NCI-H2171 (cell line): ENCODE data around the gene FSD1L.

ENCODE experiments used
- DNase-seq: peaks from one replicate; lab custom pipeline; 2025; lab: John Stamatoyannopoulos, UW

Gene FSD1L

GRCh38 chr9:105447814-105448812, at the start of gene FSD1L:
Gene FSD1L (plus strand): TSS chr9:105448034. CDS start chr9:105448221, 187 bp downstream.
- peak; percentile 89 for DNase-seq

DNA sequence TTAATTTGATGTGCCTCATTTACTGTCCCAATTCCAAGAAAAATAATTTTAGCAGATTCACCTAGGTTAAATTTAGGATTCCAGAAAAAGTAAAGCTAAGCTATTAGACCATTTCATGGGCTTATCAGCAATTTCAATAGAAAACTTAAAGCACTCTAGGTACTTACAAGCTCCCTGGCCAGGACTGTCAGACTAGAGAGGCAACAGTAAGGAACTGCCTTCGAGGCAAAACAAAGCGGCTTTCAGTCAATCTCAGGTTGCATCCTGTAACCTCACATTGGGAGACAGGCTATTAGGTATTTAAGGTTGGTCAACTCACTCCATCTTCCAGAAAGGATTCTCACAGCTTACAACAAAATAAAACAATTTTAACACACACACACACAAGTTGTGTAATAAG, 48.7 kb upstream of the FSD1L start:
- DNase-seq = no peak

DNA sequence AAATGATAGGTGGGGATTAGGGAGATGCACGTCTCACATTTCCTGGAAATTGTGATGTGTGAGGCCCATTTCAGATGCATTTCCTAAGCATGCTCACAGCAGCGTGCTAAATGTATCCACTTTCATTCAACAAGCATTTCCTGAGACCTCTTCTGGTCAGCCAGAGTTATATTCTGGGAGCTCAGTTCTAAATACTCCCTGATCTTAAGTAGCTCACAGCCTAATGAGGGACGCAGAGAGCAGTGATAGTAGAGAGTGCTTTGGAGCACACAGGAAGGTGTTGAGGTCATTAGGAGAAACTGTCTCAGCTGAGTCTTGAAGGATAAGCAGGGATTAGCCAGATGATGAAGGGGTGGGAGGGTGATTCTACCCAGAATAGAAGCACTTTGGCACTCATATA, 46.2 kb upstream of the FSD1L start:
- DNase-seq = no peak

DNA sequence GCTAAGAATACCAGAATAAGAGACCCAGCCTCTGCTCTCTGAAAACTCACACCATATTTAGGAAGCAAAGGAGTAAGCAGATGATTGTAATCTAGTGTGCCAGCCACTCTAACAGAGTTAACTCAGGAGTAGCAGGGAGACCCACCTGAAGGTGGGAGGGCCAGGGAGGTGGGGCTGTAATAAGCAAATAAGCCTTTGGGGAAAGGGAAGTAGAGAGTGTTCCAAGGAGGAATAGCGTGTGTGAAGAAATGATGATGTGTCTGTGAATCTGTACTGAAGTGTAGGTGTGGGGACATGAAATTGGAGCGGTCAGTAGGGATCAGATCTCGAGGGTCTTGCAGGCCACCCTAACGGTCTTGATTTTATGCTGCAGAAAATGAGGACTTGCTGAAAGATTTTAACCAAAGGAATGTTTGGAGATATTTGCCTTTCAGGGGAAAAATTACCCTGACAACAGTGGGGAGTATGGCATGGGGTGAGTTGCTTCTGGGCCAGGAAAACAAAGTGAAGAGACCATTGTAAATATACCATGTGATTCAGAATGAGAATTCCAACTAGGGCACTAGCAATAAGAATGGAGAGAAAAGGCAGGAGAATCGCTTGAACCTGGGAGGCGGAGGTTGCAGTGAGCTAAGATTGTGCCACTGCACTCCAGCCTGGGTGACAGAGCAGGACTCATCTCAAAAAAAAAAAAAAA, 44.1 kb upstream of the FSD1L start:
- DNase-seq = no peak

DNA sequence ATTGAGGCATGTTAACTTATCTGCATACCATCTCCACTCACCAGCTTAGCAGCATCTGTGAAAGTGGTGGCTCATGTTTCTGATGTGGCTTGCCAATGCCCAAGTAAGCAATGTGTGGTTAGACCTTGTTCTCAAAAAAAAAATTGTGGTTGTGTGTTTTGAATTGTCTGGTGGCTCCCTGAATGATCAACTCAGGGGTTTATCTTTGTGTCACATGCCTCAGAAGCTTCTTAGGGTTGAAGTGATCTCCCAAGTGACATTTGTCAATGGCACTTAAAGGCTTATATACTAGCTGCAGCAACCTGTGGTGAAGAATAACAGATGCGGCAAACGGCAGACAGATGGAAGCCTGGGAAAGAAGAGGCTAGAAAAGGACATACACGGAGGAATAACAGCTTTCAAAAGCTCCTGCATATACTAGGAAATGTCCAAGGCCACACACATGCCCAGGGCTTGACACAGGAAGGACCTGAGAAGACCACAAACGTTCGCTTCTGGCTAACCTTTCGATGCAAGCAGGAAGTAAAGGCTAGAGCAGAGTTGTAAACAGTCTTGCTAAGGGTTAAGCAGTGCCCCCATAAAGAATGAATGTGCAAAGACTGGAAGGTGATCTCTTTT, 42.2 kb upstream of the FSD1L start:
- peak; percentile 95 for DNase-seq

DNA sequence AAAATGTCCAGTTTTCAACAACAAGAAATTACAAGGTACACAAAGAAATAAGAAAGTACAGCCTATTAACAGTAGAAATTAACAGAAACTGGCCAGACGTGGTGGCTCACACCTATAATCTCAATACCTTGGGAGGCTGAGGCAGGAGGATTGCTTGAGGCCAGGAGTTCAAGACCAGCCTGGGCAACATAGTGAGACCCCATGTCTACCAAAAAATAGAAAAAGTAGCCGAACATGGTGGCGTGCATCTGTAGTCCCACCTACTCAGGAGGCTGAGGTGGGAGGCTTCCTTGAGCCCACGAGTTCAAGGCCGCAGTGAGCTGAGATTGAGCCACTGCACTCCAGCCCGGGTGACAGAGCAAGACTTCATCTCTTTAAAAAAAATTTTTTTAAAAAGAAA, 41.5 kb upstream of the FSD1L start:
- no peak for DNase-seq

GRCh38 chr9:105413525-105413924, 34.3 kb upstream of the FSD1L start:
- DNase-seq = no peak

DNA sequence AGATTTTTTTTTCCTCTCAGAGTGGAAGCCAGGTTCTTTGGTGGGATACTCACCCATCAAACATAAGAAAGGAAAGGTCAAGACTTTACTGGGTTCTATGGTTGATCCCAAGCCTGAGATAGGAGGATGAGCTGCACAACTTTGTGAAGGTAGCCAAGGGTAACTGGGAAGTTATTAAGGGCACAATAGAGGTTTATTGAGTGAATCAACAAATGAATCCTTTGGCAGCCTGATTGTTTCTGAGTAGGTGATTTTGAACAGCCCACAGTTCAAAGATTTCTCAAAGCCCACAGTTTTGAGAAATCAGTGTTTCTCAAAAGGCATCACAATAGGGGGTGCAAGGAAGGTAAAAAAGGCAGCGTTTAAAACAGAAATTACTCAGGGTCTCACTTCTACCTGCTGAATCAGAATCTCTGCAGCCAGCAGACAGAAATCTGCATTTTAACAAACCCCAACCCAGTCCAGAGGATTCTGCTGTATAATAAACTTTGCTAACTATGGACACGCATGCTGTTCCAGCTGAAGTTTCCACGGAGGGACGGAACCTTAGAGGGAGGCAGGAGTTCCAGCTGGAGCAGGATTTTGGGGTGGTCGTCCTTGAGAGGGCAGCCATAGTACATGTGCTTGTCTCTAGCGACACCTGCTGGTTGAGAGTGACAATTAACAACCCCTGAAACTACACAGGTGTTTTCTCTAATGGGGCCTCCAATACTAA, 32.7 kb upstream of the FSD1L start:
- peak; percentile 69 for DNase-seq

GRCh38 chr9:105415662-105415980, 32.2 kb upstream of the FSD1L start:
- no peak for DNase-seq

DNA sequence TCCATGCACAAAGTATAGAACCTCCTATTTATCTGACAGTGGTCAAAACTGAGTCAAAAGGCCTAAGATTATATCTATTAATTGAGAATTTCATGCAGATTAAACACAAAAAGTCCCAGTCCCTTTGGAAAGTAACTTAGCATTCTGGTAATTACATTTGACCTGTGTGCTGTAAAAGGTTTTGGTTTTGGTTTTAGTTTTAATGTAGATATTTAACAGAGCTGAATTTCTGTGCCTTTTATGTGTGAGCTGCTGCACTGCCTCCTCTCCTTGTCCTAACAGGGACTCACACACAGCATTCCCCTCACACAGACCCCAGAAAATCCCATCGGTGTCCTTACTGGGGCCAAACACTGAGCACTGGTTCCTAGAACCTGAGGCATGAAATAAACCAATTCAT, 31.0 kb upstream of the FSD1L start:
- DNase-seq = no peak

- DNase-seq = no peak
Measured at GRCh38 chr9:105418588-105419500, 29.0 kb upstream of the FSD1L start.

DNA sequence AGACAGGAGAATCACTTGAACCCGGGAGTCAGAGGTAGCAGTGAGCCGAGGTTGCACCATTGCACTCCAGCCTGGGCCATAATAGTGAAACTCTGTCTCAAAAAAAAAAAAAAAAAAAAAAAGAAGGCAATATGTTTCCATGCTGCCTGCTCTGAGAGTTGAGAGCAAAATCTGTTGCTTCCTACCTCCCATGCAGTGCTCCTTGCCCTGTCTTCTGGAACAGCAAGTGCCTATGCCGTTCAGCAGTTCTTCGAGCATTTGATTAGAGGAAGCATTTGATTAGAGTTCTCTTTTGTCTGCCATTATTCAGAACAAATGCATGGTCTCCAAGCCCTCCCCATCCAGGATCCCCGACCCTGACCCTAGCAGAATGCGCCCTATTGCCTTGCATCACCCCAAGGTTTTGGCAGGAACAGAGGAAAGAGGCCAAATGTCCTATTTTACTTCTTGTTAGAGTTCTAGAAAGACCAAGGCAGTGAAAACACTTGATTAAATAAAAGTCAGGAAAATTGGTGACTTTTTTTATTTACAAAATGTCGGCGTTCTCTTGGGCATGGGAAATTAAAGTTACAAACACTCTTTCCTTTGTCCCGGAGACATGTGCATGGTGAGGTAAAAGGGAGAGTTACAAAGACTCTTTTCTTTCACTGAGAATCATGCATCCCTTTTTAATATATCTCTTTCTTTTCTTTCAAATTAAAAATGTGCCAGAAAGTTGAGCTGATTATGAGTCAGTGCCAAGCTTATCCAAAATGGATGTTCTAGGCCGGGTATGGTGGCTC, 27.8 kb upstream of the FSD1L start:
- DNase-seq = no peak

DNA sequence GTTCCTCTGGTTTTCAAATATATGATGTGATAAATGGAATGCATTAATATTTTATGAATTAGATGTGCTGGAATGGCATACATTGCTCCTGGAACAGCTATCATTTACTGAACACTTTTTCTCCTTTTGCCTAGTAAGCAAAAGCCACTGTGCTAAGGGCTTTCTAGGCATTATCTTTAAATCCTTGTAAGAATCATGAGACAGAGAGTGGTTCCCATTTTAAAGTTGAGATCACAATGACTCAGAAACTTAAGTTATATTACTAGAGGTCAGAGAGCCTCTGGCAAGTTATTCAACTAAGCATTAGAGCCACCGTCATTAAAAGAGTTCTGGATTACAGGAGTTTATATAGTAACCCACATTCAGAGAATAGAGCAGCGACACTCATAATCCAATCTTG, 26.7 kb upstream of the FSD1L start:
- no peak for DNase-seq

DNA sequence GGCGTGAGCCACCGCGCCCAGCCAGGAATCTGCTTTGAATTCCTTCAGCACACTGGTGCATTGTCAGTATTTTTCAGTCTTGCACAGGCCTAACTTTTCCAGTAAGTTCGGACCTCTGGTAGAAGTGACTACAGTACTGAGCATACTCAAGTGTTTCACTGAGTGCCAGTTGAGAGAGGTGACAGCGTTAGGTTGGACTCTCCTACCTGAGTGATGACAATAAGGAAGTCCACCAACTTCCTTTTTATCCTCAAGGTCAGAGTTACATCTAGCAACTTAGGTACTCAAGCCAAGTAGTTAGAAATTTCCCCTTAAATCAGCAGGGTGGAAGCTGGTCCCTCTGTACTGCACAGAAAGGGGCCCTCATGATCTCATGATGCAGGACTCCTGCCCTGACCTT, 26.0 kb upstream of the FSD1L start:
- no peak for DNase-seq

DNA sequence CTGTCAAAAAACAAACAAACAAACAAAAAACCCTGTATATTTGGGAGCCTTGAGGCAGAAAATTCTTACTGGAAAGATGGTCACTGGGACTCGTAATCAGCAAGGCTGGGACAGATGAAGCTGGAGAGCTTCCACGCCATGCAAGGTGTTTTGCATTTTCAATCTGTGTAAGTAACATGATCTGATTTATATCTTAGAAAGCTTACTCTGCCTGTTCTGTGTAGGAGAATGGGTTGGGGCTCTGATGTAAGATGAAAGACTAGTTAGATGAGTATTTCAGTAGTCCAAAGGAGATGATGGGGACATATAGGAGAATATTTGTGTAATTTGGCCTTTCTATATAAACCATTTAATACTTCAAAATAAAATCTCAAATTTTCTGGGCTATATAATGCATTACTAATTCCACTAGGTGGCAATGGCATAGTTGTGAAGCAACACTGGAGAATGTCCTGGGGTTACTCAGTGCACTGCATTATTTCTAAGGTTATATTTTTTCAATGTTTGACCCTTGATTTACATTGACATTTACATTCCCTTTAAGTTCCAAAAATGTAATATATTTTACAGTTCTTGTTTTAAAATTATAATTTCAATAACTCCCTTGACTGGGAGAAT, 21.9 kb upstream of the FSD1L start:
- DNase-seq = peak; percentile 25

- no peak for DNase-seq
Measured at GRCh38 chr9:105426657-105427056, 21.2 kb upstream of the FSD1L start.

- no peak for DNase-seq
Measured at GRCh38 chr9:105431424-105432246, 16.2 kb upstream of the FSD1L start.

GRCh38 chr9:105432247-105432842, 15.5 kb upstream of the FSD1L start:
- peak; percentile 68 for DNase-seq

DNA sequence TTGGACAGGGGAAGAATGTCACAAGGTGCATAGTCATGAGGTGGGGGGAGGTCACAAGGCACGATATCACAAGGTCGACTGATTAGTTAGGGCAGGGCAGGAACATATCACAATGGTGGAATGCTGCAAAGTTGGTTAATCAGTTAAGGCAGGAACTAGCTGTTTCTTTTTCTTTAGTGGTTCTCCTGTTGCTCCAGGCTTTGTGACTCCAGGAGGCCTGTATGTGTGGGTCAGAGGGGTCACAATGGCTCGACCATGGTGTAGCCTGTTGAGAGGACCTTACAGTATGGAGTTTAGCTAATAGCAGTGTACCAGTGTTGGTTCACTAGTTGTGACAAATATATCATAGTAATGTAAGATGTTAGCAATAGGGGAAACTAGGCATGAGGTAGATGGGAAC, 12.4 kb upstream of the FSD1L start:
- DNase-seq = no peak
